EL (cell line): ENCODE data around the gene DAB2IP.

ENCODE experiments used
- DNase-seq: peaks from one replicate; pipeline ENCODE4 v3.0.0-alpha.2; 2016

The DAB2IP gene

GRCh38 chr9:121731919-121732318 is 80.5 kb downstream of the DAB2IP start:
- DNase-seq = no peak

GRCh38 chr9:121732389-121732788 is 81.0 kb downstream of the DAB2IP start:
- DNase-seq = no peak

GRCh38 chr9:121732886-121733285 is 81.5 kb downstream of the DAB2IP start:
- no peak for DNase-seq

GRCh38 chr9:121734465-121734864 is 83.0 kb downstream of the DAB2IP start:
- DNase-seq = peak; percentile 32

GRCh38 chr9:121735065-121735792 is 83.8 kb downstream of the DAB2IP start:
- peak; percentile 79 for DNase-seq

- DNase-seq = peak; percentile 25
These were observed 84.6 kb downstream of the DAB2IP start for GRCh38 chr9:121735793-121736770.

GRCh38 chr9:121736934-121737462 is 85.6 kb downstream of the DAB2IP start:
- peak; percentile 9 for DNase-seq

- no peak for DNase-seq
These were observed 86.1 kb downstream of the DAB2IP start for GRCh38 chr9:121737481-121737931.

- no peak for DNase-seq
These were observed 87.0 kb downstream of the DAB2IP start for GRCh38 chr9:121738411-121738810.

GRCh38 chr9:121738968-121739367 is 87.5 kb downstream of the DAB2IP start:
- no peak for DNase-seq

- no peak for DNase-seq
These were observed 88.5 kb downstream of the DAB2IP start for GRCh38 chr9:121739971-121740370.

- no peak for DNase-seq
These were observed 89.9 kb downstream of the DAB2IP start for GRCh38 chr9:121741228-121741918.

- peak; percentile 28 for DNase-seq
These were observed 90.5 kb downstream of the DAB2IP start for GRCh38 chr9:121741919-121742283.

GRCh38 chr9:121742923-121743322 is 91.5 kb downstream of the DAB2IP start:
- DNase-seq = no peak

- peak; percentile 92 for DNase-seq
These were observed 92.1 kb downstream of the DAB2IP start for GRCh38 chr9:121743441-121744001.

GRCh38 chr9:121744002-121744686 is 92.7 kb downstream of the DAB2IP start:
- peak; percentile 57 for DNase-seq

- DNase-seq = peak; percentile 57
These were observed 93.4 kb downstream of the DAB2IP start for GRCh38 chr9:121744687-121745395.

- DNase-seq = no peak
These were observed 93.9 kb downstream of the DAB2IP start for GRCh38 chr9:121745396-121745695.

GRCh38 chr9:121746411-121746810 is 95.0 kb downstream of the DAB2IP start:
- no peak for DNase-seq

- no peak for DNase-seq
These were observed 95.4 kb downstream of the DAB2IP start for GRCh38 chr9:121746866-121747265.

- peak; percentile 39 for DNase-seq
These were observed 96.6 kb downstream of the DAB2IP start for GRCh38 chr9:121748074-121748473.
